NCI-H2196 (cell line): ENCODE data around the gene CRADD.
"Not testable (repeated sequence)": the region's sequence is repeated elsewhere in the genome, so short reads cannot be mapped to it uniquely, and the experiment has no call there.

ENCODE experiments used
- DNase-seq: peaks from one replicate; lab custom pipeline; 2025; ENCODE audit not compliant: unreplicated experiment; lab: John Stamatoyannopoulos, UW

The CRADD gene

GRCh38 chr12:93705237-93705636, 28.1 kb downstream of the CRADD start:
- DNase-seq: no peak

- no peak for DNase-seq
Observed at GRCh38 chr12:93706387-93706786, 29.2 kb downstream of the CRADD start.

GRCh38 chr12:93706824-93707223, 29.6 kb downstream of the CRADD start:
- no peak for DNase-seq

- DNase-seq: no peak
Observed at GRCh38 chr12:93707836-93708235, 30.7 kb downstream of the CRADD start.

- no peak for DNase-seq
Observed at GRCh38 chr12:93708952-93709351, 31.8 kb downstream of the CRADD start.

GRCh38 chr12:93709386-93709785, 32.2 kb downstream of the CRADD start:
- DNase-seq: no peak

- DNase-seq: no peak
Observed at GRCh38 chr12:93710574-93710926, 33.4 kb downstream of the CRADD start.

GRCh38 chr12:93711502-93711901, 34.3 kb downstream of the CRADD start:
- not testable (repeated sequence) for DNase-seq

- no peak for DNase-seq
Observed at GRCh38 chr12:93712200-93712599, 35.0 kb downstream of the CRADD start.

- no peak for DNase-seq
Observed at GRCh38 chr12:93713060-93713459, 35.9 kb downstream of the CRADD start.

- DNase-seq: no peak
Observed at GRCh38 chr12:93713800-93714199, 36.6 kb downstream of the CRADD start.

- no peak for DNase-seq
Observed at GRCh38 chr12:93714382-93714781, 37.2 kb downstream of the CRADD start.

- DNase-seq: no peak
Observed at GRCh38 chr12:93719710-93720109, 42.5 kb downstream of the CRADD start.

GRCh38 chr12:93720559-93720958, 43.4 kb downstream of the CRADD start:
- no peak for DNase-seq

GRCh38 chr12:93722179-93722578, 45.0 kb downstream of the CRADD start:
- no peak for DNase-seq

GRCh38 chr12:93722835-93723567, 45.8 kb downstream of the CRADD start:
- DNase-seq: no peak

- no peak for DNase-seq
Observed at GRCh38 chr12:93723568-93723930, 46.4 kb downstream of the CRADD start.

- no peak for DNase-seq
Observed at GRCh38 chr12:93725531-93725930, 48.4 kb downstream of the CRADD start.

- no peak for DNase-seq
Observed at GRCh38 chr12:93727195-93727811, 50.1 kb downstream of the CRADD start.

GRCh38 chr12:93727911-93728310, 50.7 kb downstream of the CRADD start:
- DNase-seq: no peak

- no peak for DNase-seq
Observed at GRCh38 chr12:93729934-93730333, 52.8 kb downstream of the CRADD start.

- no peak for DNase-seq
Observed at GRCh38 chr12:93733358-93733757, 56.2 kb downstream of the CRADD start.

- no peak for DNase-seq
Observed at GRCh38 chr12:93733928-93734327, 56.8 kb downstream of the CRADD start.
